Measurements from ENCODE around the gene EMCN.

- TF ChIP-seq CTCF (IDR thresholded peaks at IDR 0.05) (no peak), EZH2 (IDR thresholded peaks at IDR 0.05) (no peak)
These were observed 94.9 kb downstream of the EMCN start for GRCh38 chr4:100422894-100423293.

All from neural progenitor cell (in vitro differentiated cells).